Measurements from ENCODE around the gene LRTM2.

LRTM2 gene

DNA sequence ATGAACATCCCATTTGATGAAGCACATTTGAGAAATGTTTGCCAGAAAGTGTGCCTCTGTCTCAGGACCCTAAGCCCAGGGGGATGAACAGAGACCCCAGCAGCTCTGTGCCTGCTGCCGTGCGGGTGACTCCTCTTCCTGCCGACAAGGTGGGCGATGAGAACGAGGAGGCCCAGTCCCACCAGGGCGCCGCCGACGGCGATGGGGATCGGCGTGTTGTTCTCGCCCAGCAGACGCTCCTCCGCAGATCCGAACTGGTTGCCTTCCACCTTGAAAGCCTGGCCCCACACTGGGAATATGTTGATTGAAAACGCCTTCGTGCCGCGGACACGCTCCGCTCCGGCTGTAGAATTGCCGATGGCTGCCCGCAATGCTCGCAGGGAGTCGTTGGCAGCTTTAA, 44.1 kb downstream of the LRTM2 start:
- no peak for DNase-seq (ENCODE audit: low read depth in 2 of 3, low spot score in 1 of 3)

DNA sequence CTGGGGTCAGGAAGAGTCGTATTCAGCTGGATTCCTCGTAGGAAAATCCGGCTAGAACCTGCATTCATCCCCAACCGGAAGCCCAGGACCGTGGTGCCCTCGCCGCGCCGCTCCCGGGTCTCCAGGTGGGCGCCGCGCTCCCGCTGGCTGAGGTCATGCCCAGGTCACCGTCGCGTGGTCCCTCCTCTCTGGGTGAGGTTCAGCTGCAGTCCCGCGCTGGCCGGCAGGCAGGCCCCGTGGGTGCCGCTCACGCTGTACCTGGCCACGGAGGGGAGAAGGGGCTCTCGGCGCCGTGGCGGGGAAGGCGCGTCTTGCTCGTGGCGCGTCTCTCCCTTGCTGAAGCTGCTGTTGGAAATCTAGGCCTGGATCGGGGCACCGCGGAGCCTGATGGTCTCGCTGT, 44.5 kb downstream of the LRTM2 start:
- no peak for DNase-seq (ENCODE audit: low read depth in 2 of 3, low spot score in 1 of 3)

DNA sequence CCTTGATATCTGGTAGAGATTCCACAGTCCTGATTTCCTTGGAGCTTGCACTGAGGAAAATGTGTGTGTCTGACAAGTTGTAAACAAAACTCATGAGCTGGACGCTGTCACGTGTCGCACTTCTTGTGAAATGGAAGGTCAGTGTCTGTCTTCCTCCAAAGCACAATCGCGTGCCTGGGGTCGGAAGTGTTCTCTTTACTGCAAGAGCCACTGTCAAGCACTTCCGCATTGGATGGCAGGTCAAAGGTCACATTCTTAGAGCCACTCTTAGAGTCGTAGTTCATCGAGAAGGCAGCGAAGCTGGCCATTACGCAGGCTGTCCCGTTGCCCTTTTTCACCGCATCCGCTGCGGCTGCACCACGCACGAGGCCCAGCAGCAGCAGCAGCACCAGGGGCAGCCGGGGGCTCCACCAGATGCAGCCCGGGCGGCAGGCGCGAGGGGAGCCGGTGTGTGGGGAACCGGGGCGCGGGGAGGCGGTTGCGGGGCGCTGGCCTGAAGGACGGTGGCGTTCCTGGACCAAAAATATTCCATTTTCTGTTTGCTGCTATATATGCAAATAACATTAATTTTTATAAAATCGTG, 45.0 kb downstream of the LRTM2 start:
- no peak for DNase-seq (ENCODE audit: low read depth in 2 of 3, low spot score in 1 of 3)

DNA sequence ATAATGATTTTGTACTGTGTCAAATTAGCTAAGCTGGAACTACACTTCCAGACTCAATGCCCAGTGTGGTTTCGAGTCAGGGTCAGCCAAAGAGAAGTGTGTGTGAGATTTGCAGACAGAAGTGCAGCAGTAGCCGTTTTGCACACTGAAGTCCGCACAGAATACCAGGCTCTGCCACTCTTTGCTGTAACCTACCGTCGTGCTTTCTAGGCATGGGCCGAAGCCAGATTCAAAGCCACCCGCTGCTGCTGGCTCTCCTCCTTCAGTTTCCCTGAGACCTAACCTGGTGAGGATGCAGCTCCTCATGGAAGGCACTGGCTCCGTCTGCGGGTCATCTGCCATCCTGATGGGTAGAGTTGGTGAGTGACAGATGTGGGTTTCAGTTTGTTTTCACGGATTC, 48.8 kb downstream of the LRTM2 start:
- DNase-seq (ENCODE audit: low read depth in 2 of 3, low spot score in 1 of 3): no peak

DNA sequence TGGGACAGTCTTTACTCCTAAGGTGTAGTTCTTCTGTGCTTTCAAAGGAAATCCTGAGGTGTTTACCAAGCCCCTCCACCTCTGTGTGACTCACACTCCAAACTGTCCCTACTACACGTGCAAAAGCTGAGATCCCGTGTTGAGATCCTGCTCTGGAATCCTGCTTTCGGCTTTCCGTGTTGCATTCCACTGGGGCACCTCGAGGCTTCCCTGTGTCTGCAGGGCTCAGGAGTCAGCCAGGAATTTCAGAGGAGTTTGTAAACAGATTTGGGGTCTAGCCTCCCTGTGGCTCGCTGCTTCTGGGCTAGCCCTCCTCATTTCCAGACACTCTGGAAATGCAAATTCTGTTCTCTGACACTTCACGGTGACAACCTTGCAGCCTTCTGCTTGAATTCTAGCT, 49.7 kb downstream of the LRTM2 start:
- DNase-seq (ENCODE audit: low read depth in 2 of 3, low spot score in 1 of 3): no peak

DNA sequence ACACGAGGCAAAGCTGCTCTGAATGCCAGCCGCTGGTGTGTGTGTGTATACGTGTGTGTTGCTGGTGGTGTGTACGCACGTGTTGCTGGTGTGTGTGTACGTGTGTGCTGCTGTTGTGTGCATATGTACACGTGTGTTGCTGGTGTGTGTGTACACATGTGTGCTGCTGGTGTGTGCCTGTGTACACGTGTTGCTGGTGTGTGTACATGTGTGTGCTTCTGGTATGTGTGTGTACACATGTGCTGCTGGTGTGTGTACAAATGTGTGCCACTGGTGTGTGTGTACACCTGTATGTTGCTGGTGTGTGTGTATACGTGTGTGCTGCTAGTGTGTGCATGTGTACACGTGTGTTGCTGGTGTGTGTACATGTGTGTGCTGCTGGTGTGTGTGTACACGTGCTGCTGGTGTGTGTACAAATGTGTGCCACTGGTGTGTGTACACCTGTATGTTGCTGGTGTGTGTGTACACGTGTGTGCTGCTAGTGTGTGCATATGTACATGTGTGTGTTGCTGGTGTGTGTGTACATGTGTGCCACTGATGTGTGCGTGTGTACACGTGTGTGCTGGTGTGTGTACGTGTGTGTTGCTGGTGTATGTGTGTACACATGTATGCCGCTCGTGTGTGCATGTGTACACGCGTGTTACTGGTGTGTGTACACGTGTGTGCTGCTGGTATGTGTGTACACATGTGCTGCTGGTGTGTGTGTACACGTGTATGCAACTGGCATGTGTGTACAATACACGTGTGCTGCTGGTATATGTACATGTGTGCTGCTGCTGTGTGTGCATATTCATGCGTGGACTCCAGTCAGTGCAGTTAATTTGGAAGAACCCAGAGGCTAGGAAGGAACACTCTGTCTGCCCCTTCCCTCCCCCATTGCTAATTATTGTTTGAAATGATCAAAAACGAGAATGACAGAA, 50.9 kb downstream of the LRTM2 start:
- no peak for DNase-seq (ENCODE audit: low read depth in 2 of 3, low spot score in 1 of 3)

DNA sequence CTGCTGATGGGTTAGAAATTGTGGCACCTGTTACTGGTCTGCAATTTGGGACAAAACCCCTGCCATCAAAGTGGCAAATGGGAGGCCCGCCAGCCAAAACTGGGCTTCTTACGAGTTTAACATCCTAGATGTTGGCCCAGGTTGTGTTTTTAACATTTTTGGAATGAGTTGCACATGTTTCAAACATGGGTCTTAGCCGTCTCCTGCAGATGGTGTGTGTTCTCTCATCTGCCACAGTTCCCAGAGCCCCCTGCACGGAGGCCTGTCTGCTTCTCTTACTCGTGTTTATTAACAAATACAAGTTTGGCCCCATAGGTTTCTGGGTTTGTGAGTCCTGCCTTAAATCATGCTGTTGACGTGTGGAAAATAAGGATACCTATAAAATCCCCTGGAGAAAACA, 51.6 kb downstream of the LRTM2 start:
- no peak for DNase-seq (ENCODE audit: low read depth in 2 of 3, low spot score in 1 of 3)

DNA sequence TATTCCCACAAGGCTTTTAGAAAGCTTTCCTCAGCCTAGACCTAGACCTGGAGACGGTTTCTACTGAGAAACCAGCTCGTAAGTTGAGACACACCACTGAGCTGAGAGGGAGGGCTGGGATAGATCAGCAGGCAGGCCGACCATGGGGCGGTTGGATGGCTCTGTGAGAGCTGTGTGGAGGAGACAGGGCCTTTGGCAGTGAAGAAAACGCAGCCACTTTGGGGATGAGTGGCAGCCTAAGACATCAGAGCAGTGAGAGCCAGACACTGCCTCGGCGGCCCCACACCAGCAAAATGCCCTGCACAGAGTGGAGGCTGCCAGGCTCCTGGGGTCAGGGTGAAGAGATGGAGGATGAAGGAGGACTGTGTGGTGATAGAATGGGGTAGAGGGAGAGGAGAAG, 52.1 kb downstream of the LRTM2 start:
- no peak for DNase-seq (ENCODE audit: low read depth in 2 of 3, low spot score in 1 of 3)

DNA sequence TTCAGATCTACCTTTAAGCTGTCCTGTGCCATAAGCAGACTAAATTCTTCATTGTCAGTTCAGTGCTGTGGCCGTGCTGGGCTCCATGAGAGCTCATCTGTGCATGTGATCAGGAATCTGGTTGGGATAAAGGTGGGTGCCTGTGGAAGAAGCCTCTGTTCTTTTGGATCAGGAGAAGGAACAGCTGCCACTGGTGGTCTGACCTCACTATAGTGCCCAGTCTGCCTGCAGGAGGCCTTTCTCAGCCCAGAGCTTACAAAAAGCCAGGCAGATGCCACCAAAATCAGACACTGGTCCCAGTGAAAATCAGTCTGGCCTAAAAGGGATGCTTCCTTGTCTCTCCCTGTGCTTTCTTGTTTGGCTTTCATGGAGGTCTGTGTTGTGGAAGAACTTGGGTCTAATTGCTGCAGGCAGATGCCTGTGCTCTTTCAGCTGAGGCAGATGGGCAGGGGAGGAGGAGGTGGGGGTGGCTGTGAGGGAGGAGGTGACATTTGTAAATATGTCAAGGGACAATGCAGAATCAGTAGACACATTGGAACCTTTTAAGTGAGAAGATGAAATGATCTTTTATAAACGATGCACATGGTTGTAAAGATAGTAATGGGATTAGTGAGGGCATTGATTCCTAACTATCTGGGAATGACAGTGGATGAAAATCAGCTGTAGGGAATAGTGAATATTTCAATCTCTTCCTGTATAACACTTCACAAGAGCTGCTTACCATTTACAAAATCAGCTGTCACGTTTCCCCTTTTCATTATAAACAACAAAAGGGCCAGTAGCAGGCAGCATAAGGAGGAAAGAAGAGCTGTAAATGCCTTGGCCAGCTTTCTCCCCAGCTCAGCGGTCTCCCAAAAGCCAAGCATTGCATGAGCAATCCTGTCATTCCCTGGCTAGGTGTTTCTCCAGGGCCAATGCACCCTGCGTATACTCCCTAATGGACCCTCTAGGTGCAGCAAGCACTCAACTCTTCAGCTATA, 53.5 kb downstream of the LRTM2 start:
- DNase-seq (ENCODE audit: low read depth in 2 of 3, low spot score in 1 of 3): no peak

DNA sequence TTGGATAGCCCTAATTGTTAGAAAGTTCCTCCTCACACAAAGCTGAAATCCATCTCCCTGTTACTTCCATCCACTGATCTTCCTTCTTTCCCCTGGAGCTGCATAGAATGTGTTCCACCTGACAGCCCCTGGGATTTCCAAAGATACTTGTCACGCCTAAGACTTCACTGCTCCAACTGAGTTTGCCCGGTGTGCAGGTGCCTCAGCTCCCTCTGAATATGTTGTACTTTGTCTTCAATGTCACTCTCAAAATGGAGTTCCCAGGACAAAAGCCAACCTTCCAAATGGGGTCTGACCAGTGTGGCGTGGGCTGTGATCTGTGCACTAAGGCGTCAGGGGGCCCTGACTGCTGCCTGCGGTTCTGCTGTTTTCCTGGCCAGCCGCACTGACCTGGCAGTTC, 55.2 kb downstream of the LRTM2 start:
- DNase-seq (ENCODE audit: low read depth in 2 of 3, low spot score in 1 of 3): no peak

DNA sequence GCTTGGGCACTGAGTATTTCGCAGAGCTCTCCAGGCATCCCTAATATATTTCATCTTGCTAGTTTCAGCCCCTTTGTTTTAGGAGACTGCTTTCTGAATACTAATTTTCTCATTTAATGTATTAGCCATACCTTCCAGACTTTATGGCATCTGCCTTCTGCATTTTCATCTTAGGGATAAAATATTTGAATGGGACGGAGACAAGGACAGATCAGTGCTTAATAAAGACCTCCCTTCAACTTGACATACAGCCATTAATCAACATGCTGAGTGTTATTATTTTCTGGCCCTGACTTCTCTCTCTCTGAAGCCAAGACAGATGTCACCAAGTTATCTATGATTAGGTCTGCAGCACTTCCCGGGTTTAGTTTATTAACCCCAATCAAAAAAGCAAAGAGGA, 55.7 kb downstream of the LRTM2 start:
- DNase-seq (ENCODE audit: low read depth in 2 of 3, low spot score in 1 of 3): no peak

DNA sequence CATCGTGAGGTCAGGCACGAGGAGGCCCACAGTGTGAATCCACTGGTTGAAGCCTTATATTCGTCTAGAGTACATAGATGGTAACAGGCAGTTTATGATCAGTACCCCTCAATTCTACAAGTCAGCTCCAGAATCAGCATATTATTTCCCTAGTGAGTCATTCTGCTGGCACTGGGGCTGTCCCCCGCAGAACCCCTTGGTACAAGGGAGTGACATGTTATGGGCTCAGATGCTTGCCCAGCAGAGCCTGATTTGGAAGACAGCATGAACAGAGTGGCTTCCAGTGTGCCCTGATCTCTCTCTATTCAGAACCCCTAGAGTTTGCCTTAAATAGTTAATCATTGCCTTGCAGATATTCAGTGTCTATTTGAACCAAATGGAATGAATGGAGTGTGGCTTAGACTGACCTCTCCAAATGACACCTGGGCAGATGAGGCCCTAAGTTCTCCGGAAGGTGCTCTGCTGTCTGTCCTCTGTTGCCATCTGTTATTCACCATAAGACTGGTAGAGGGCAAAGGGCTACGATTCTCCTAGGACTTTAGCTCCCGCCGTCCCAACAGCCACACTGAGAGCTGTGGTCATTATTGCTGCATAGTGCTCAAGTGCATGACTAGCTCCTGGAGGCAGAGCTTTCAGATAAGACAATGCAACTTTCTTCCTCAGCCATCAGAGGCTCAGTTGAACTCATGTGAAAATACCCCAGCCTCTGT, 57.0 kb downstream of the LRTM2 start:
- no peak for DNase-seq (ENCODE audit: low read depth in 2 of 3, low spot score in 1 of 3)

DNA sequence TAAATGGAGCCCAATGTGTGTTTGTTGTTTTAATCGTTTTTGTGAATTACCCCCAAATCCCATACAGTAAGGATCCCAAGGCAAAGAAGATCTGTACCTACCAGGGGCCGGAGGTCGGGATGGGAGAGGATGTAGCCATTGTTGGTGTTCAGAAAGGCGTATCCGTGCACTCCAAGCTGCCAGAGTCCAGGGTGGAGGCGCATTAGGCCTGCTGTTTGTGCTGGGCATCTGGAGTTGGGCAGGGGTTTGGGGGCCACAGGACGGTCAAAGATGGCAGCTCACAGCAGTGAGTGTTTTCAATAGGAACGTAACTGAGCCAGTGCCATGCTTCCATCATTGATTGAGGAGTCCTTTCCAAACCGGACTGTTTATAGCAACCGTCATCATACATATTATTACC, 57.8 kb downstream of the LRTM2 start:
- DNase-seq (ENCODE audit: low read depth in 2 of 3, low spot score in 1 of 3): no peak

DNA sequence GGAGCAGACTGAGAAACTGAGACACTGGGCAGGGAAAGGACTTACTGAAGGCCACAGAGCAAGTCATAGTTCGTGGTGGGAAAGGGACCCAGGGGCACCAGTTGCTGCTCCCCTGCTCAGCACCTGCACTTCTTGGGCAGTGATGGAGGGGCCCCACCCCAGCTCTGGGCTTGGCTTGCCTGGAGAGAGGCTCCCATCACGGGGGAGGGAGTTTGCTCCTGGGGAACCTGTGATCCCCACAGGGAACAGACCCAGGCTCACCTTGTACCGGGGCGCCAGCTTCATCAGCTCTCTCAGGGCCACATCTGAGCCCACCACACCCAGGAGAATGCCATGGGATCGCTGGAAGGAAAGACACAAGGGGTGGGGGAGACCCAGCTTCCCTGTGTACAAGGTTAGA, 58.3 kb downstream of the LRTM2 start:
- no peak for DNase-seq (ENCODE audit: low read depth in 2 of 3, low spot score in 1 of 3)

DNA sequence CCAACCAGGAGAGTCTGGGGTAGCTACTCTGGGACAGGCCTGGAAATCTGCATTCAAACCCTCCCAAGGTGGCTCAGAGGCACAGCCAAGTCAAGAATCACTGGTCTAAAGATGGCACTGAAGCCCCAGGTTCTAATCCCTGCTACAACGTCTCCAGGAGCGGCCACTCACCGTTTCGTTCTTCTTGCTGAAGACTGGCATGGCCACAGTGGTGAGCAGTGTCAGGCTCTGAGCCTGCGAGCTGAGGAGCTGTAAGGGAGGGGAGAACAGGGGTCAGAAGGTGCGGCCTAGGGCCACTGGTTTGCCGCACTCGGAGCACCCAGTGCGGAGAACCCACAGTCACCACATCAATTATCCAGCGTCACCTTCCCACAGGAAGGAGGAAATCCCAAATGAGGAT, 59.3 kb downstream of the LRTM2 start:
- DNase-seq (ENCODE audit: low read depth in 2 of 3, low spot score in 1 of 3): no peak

DNA sequence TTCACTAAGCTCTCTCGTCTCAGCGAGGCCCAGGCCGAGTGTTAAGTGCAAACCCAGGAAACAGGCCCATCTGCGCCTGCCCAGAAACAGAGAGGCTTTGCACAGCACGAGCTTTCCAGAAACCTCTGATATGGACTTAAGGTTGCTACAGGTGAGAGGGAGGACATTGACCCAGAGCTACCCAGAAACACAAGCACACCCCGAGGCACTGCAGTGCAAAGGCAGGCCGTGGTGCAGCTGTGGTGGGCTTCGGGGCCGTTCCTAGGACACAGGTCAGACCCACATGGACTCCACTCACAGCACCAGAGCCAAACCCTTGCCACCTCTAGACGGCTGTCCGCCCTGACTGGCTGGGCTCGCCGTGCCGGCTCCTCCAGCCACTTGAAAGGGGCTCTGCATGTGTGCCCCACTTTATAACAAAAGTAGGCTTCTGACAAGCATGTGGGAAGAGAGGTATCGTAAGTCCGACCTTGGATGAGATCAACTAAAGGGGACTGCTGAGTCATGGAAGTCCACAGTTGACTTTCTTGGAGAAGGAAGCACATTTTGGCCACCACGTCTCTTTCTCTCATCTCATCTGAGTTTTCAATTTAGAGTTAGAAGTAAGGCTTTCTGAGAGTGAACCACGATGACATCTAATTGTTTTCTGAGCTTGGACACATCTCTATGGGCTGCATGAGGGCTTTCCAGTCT, 59.9 kb downstream of the LRTM2 start:
- DNase-seq (ENCODE audit: low read depth in 2 of 3, low spot score in 1 of 3): no peak

DNA sequence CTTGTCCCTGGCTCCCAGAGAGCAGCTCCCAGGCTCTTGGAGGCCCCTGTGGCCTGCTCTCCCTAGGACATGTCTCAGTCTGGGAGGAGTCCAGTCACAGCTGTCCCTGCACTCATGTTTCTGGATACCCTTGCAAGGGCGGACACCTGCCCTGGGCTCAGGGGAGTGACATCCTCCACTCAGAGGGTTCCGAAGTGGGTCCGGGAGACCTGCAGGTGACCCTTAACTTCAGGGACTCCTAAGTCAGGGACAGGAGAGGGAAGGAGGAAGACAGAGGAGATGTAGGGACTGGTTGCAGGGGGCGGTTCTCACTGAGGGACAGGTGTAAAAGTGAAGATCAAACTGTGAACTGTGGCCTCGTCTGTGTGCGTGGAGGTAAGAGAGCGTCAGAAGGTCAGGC, 60.5 kb downstream of the LRTM2 start:
- DNase-seq (ENCODE audit: low read depth in 2 of 3, low spot score in 1 of 3): no peak

DNA sequence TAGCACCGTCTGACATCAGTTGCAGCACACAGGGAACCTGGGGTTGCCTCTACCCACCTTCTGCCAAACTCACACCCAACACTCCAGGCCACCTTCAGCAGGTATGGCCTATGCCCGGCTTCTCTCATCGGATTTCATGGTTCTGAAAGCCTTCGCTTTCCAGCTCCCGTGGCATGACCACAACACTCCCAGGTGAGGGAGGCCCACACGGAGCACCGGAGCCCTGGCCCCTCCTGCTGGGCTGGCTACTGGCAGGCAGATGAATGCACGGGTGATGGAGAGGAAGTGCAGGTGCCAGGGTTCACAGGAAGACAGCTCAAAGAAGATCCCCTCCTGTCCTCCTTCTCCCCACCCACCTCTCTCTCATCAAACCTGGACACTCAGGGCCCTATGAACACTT, 60.9 kb downstream of the LRTM2 start:
- no peak for DNase-seq (ENCODE audit: low read depth in 2 of 3, low spot score in 1 of 3)

DNA sequence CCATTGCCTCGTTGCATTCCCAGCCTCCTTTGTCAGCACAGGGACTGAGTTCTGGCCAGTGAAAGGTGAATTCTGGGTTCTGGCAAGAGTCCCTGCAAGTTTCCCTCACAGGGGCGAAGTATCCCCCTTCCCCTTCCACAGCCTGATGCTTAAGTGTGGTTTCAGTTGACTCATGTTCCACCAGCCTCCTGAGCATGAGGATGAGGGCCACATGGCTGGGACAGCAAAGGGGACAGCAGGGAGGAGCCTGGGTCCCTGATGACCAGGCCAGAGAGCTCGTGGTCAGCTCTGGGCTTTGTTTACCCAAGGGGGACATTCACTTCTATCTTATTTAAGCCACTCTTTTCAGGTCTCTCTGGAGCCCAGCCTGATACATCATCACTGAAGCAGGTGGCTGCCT, 61.6 kb downstream of the LRTM2 start:
- no peak for DNase-seq (ENCODE audit: low read depth in 2 of 3, low spot score in 1 of 3)

DNA sequence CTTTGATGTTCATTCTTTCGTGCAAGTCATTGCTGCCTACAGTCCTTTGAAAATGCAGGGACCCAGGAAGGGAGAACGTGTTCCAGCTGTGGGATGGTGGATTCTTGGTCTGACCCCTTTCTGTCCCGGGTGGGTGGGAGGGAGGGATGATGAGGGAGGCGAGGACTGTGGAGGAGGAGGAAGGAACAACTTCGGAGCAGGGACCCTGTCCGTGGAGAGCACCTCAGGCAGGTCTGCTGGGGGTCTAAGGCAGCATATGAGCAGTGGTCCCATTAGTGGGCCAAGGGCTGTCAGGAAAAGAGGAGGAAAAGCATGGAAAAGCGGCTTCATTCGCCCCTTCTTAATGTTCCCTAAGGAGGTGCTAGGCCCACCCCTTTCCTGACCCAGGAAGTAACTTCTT, 62.0 kb downstream of the LRTM2 start:
- no peak for DNase-seq (ENCODE audit: low read depth in 2 of 3, low spot score in 1 of 3)

All from stimulated activated CD4-positive, alpha-beta T cell treated with anti-CD3 and anti-CD28 coated beads, Interleukin-12 subunit alpha, Interleukin-12 subunit beta, amount 100 ng/mL, for 48 hours (primary cell).